Astrocyte of the hippocampus (primary cell): ENCODE data around the gene KANSL2.
A peak's percentile ranks its signal among the peaks of the same experiment; 100 is the strongest.
"Not testable (repeated sequence)": the region's sequence is repeated elsewhere in the genome, so short reads cannot be mapped to it uniquely, and the experiment has no call there.

Experiments used
- DNase-seq: peaks from one replicate; pipeline ENCODE4 v3.0.0; 2011; ENCODE audit warnings: low read depth, low spot score

The KANSL2 gene

GRCh38 chr12:48686037-48686595, 4.1 kb upstream of the KANSL2 start:
- no peak for DNase-seq

DNA sequence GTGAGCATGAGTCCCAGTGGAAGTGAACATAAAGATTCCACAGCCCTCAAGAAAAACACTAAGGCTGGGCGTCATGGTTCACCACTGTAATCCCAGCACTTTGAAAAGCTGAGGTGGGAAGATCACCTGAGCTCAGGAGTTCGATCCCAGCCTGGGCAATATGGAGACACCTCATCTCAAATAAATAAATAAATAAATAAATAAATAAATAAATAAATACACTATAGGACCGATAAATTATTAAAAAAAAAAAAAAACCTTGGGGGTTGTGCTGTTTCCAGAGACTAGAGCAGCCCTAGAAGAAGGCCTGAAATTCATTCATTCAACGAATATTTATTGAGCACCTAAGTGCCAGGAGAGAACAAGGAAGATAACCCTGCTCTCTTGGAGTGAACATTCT, 1.5 kb upstream of the KANSL2 start:
- DNase-seq: no peak

DNA sequence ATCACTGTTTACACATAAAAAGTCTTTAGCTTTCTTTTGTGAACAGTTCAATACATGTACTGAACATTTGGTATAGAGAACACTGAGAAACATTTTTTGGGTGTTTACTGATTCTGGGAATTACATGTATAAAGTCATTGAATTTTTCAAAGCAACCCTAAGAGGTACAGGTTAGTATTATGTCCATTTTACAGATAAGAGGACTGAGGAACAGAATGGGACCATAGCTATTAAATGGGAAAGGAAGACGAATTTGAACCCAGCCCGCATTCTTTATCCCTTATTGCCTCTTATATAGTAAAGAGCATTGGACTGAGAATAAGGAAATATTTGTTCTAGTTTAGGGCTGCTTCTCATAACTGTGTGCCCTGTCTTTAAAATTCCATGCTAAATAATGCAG, 889 bp upstream of the KANSL2 start:
- DNase-seq: no peak

DNA sequence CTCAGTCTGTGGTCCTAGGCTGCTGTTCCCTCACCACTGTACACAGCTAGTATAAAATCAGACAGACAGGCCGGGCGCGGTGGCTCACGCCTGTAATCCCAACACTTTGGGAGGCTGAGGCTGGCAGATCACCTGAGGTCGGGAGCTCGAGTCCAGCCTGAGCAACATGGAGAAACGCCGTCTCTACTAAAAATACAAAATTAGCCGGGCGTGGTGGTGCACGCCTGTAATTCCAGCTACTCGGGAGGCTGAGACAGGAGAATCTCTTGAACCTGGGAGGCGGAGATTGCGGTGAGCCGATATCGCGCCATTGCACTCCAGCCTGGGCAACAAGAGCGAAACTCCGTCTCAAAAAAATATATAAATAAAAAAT, 481 bp upstream of the KANSL2 start:
- not testable (repeated sequence) for DNase-seq

- DNase-seq: no peak
These were observed 684 bp downstream of the KANSL2 start for GRCh38 chr12:48681399-48681709.

- no peak for DNase-seq
These were observed 1.2 kb downstream of the KANSL2 start for GRCh38 chr12:48680861-48681260.

GRCh38 chr12:48678551-48679185, 3.4 kb downstream of the KANSL2 start:
- DNase-seq: no peak

- no peak for DNase-seq
These were observed 10.7 kb downstream of the KANSL2 start for GRCh38 chr12:48671231-48671856.

DNA sequence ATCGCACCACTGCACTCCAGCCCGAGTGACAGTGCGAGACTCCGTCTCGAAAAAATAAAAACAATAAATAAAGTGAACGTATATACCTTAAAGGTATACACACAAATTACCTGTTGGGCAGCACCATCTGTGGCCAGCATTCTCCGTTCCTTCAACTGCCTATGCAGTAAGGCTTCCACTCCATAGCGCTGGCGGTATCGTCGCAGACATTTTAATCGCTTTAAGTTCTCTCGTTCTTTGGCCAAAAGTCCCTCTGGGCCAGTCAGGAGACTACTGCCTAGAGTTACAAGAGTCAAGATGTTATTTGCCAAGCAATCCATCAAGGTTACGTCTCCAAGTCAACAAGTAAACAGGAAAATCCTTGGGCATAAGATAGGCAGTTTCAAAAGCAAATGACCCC, 13.0 kb downstream of the KANSL2 start:
- DNase-seq: no peak

GRCh38 chr12:48659863-48660262, 22.2 kb downstream of the KANSL2 start:
- DNase-seq: no peak

DNA sequence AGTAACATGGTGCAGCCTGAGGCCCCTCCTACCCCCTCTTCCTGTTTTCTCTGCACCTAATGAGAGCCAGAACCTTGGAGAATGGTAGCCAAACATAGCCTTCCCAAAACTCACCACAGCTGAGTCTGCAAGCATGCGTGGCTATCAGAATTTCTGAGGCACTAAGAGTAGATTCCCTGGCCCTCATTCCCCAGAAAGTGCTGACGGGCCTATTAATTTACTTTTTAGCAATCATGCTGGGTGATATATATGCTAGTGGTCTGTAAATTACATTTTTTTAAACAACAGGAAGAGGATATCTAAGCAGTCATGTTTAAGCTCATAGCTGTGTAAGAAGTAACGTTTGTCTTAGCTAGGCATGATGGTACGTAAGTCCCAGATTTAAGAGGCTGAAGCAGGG, 30.4 kb downstream of the KANSL2 start:
- DNase-seq: no peak

DNA sequence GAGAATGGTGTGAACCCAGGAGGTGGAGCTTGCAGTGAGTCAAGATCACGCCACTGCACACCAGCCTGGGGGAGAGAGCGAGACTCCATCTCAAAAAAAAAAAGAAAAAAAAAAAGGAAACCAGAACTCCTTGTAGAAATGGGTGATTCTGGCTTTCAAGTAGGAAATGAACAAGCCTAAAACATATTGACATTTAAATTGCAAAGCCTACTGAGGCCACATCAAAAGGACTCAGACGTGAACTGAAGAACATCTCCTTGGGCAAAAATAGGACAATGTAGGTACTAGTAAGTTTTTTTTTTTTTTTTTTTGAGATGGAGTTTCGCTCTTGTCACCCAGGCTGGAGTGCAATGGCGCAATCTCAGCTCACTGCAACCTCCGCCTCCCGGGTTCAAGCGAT, 36.7 kb downstream of the KANSL2 start:
- DNase-seq: not testable (repeated sequence)

GRCh38 chr12:48643011-48643410, 39.0 kb downstream of the KANSL2 start:
- no peak for DNase-seq

DNA sequence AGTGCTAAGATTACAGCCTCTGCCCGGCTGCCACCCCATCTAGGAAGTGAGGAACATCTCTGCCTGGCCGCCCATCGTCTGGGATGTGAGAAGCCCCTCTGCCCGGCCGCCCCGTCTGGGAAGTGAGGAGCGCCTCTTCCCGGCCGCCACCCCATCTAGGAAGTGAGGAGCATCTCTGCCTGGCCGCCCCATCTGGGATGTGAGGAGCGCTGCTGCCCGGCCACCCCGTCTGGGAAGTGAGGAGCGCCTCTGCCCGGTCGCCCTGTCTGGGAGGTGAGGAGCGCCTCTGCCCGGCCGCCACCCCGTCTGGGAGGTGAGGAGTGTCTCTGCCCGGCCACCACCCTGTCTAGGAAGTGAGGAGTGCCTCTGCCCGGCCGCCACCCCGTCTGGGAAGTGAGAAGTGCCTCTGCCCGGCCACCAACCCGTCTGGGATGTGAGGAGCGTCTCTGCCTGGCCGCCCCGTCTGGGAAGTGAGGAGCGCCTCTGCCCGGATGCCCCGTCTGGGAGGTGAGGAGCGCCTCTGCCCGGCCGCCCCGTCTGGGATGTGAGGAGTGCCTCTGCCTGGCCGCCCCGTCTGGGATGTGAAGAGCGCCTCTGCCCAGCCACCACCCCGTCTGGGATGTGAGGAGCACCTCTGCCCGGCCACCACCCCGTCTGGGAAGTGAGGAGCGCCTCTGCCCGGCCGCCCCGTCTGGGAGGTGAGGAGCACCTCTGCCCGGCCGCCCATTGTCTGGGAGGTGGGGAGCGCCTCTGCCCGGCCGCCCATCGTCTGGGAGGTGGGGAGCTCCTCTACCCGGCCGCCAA, 40.1 kb downstream of the KANSL2 start:
- DNase-seq: not testable (repeated sequence)

GRCh38 chr12:48640854-48641253, 41.2 kb downstream of the KANSL2 start:
- no peak for DNase-seq

DNA sequence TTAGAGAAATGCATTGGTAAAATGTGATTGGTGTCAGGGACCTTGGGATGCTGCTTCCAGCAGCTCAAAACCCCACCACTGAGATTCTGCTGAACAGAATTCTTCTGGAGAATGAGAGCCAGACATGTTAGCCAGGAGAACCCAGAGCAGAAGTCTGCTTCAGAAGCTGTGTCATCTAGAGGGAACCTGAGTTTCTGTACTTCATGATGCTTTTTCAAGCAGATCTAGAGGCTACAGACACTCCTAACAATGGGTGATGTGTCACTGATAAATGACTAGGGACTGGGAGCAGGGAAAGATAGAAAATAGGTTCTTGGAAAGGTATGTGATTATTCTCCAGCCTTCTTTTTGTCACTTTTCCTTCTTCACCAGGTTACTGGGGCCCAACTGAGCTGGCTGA, 41.6 kb downstream of the KANSL2 start:
- no peak for DNase-seq

DNA sequence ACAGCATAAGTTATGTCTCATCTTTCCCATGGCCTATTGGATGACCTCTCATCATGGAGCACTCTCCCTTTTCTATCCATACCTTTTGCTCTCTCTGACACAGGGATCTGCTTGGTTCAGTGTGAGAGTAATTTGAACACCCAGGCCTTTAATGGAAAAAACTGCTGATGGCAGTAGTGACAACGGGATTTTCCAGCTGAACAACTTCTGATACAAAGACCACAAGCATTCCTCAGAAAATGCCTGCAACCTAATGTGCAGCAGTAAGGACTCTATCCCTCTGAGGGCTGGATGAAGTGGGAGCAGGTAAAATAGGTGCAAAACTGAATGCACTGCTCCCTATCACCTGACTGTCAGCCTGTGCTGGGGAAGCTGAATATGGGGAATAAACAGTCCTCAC, 51.0 kb downstream of the KANSL2 start:
- peak; percentile 20 for DNase-seq

GRCh38 chr12:48630346-48630745, 51.7 kb downstream of the KANSL2 start:
- DNase-seq: no peak

- no peak for DNase-seq
These were observed 52.5 kb downstream of the KANSL2 start for GRCh38 chr12:48629541-48629940.

DNA sequence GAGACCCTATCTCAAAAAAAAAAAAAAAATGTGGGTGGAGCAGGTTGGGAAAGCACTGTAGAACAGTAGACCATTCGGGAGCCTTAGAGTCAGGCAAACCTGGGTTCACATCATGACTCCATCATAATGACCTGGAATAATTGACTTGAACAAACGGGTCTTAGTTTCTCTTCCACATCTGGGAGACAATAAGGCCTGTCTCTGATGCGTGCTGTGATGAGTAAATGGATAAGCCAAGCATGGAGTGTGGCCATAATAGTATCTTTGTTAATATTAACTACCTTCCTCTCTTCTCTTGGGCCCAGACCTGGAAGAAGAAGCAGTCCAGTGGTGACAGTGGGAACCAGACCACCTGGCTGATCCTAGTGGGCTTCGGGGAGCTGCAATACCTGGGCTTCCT, 54.5 kb downstream of the KANSL2 start:
- no peak for DNase-seq

DNA sequence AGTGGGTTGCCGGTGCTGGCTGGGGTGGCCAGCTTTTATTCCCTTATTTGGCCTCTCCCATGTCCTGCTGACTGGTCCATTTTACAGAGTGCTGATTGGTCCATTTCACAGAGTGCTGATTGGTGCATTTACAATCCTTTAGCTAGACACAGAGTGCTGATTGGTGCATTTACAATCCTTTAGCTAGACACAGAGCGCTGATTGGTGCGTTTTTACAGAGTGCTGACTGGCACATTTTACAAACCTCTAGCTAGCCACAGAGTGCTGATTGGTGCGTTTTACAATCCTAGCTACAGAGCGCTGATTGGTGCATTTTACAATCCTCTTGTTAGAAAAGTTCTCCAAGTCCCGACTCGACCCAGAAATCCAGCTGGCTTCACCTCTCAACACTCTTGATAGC, 59.0 kb downstream of the KANSL2 start:
- DNase-seq: not testable (repeated sequence)

GRCh38 chr12:48618541-48618940, 63.5 kb downstream of the KANSL2 start:
- peak; percentile 85 for DNase-seq

GRCh38 chr12:48615681-48616080, 66.4 kb downstream of the KANSL2 start:
- DNase-seq: no peak
